ENCODE results near the gene MBOAT7.
"Not testable (repeated sequence)": the region's sequence is repeated elsewhere in the genome, so short reads cannot be mapped to it uniquely, and the experiment has no call there.

The MBOAT7 gene

DNA sequence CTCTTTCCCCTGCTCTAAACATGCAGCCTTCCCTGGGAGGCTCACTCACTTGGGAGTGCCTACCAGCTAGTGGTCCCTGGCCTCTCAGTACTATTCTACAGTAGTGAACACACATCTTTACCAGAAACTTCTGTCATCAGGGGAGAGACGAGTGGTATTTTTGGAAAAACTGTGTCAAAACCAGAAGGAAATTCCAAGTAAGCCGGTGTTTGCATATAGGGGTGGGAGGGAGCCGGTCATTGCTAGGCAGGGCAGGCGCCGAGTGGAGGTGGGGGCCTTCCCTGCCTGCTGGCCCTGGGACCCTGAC, 18.2 kb upstream of the MBOAT7 start:
- Histone ChIP-seq H3K9me3 (replicated peaks; ENCODE audit: low read length) (no peaks in the 10 kb centered on the region), H3K36me3 (ENCODE audit: insufficient read depth, low read length) (peaks cover 68% of the 10 kb centered on the region), H3K4me3 (ENCODE audit: low read length) (no peak overlapping the region), H3K27me3 (ENCODE audit: control insufficient read depth, insufficient read depth, low read length) (no peaks in the 10 kb centered on the region), H3K4me1 (ENCODE audit: control insufficient read depth, insufficient read depth, low read length) (peaks cover 52% of the 10 kb centered on the region), H3K4me2 (ENCODE audit: low read length) (no peak overlapping the region), H3K9ac (ENCODE audit: low read depth, low read length) (no peak overlapping the region)

DNA sequence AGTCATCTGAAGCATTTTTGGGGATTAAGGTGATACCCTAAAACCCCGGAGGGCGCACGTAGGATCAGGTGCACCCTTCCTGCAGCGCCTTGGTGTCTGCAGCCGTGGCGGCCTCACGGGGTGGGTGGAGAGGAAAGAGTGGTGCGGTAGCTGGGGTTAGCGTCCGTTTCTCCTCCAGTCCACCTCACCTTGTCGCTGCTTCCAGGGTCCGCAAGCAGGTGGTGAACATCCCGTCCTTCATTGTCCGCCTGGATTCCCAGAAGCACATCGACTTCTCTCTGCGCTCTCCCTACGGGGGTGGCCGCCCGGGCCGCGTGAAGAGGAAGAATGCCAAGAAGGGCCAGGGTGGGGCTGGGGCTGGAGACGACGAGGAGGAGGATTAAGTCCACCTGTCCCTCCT, 17.8 kb upstream of the MBOAT7 start:
- Histone ChIP-seq H3K4me1 (ENCODE audit: control insufficient read depth, insufficient read depth, low read length) (peaks cover 56% of the 10 kb centered on the region), H3K36me3 (ENCODE audit: insufficient read depth, low read length) (peaks cover 72% of the 10 kb centered on the region)
- not testable (repeated sequence) for H3K4me2 ChIP-seq (ENCODE audit: low read length); H3K9me3 ChIP-seq (replicated peaks; ENCODE audit: low read length); H3K27me3 ChIP-seq (ENCODE audit: control insufficient read depth, insufficient read depth, low read length); H3K4me3 ChIP-seq (ENCODE audit: low read length); H3K9ac ChIP-seq (ENCODE audit: low read depth, low read length)

DNA sequence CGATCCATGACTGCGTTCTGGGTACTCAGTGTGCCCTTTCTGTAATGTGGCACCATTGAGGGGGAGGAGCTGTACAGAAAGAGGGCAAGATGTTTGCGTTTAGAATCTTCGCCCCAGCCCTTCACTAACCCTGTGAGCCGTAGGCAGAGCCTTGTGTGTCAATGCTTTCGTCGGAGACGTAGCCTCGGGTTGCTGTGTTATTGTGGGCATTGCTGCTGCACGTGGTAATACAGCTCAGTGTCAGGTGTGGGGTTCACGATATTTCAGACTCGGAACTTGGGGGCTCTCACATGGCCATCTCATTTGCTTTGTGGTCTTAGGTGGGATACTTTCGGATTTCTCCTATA, 17.4 kb upstream of the MBOAT7 start:
- Histone ChIP-seq H3K9me3 (replicated peaks; ENCODE audit: low read length) (no peaks in the 10 kb centered on the region), H3K4me3 (ENCODE audit: low read length) (no peak overlapping the region), H3K36me3 (ENCODE audit: insufficient read depth, low read length) (peaks cover 76% of the 10 kb centered on the region), H3K4me2 (ENCODE audit: low read length) (peak overlapping the region; percentile 16), H3K4me1 (ENCODE audit: control insufficient read depth, insufficient read depth, low read length) (peaks cover 59% of the 10 kb centered on the region), H3K9ac (ENCODE audit: low read depth, low read length) (no peak overlapping the region), H3K27me3 (ENCODE audit: control insufficient read depth, insufficient read depth, low read length) (no peaks in the 10 kb centered on the region)

DNA sequence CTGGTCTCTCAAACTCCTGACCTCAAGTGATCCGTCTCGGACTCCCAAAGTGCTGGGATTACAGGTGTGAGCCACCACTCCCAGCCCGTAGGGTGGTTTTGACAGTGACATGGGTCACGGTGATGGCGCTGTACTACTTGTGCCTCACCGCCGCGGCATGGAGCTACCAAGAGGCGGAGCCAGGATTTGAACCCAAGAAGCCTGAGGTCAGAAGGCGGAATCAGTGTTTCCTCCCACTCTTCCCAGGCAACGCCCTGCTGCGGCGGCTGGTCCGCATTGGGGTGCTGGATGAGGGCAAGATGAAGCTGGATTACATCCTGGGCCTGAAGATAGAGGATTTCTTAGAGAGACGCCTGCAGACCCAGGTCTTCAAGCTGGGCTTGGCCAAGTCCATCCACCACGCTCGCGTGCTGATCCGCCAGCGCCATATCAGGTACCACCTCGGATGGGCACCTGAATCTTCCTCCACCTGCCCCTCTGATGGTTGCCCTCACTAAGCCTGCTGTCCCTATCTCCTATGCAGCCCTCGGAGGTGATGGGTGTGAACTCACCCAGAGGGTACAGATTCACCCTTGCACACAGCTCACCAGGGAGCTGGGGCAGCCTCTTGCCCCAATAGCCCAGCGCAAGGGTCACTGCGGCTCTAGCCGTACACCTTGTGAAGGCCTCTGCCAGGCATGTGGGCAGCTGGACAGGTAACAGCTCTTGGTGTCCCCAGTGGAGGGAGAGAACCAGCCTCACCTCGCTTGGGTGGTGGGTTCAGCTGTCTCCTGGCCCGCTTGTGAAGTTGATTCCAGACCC, 16.9 kb upstream of the MBOAT7 start:
- Histone ChIP-seq H3K27me3 (ENCODE audit: control insufficient read depth, insufficient read depth, low read length) (no peaks in the 10 kb centered on the region), H3K4me2 (ENCODE audit: low read length) (peak overlapping the region; percentile 16), H3K9me3 (replicated peaks; ENCODE audit: low read length) (no peaks in the 10 kb centered on the region), H3K4me3 (ENCODE audit: low read length) (no peak overlapping the region), H3K36me3 (ENCODE audit: insufficient read depth, low read length) (peaks cover 79% of the 10 kb centered on the region), H3K4me1 (ENCODE audit: control insufficient read depth, insufficient read depth, low read length) (peaks cover 59% of the 10 kb centered on the region), H3K9ac (ENCODE audit: low read depth, low read length) (no peak overlapping the region)

DNA sequence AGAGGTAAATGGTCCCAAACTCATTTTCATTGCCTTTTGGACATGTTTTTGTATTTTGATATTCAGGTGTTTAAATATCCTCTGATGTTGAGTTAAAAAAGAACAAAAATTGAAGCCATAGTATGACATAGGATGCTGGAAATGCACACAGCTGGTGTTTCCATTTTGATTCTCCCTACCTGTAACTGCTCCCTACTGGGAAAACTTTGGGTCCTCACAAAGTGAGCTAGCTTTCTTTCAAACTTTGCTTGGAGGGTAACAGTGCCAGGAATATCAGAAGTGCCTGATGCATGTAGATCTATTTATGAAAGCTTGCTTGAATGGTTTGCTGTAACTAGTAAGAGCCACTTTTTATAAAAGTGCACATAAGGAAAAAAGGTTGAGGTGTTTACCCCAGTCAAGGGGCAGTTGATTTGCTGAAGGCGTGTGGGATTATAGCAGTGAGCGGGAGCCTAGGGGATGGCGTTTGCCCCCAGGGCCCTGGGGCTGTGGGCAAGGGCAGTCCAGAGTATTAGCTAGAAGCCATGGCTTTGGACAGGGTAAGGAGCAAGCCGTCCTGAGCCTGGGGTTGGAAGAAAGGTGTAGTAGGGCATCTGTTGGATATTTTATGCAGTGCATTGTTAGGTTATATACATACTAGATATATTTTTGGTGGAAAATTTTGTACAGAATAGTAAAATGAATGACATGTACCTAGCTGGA, 15.5 kb upstream of the MBOAT7 start:
- Histone ChIP-seq H3K9ac (ENCODE audit: low read depth, low read length) (peak overlapping the region; percentile 95), H3K27me3 (ENCODE audit: control insufficient read depth, insufficient read depth, low read length) (no peaks in the 10 kb centered on the region), H3K36me3 (ENCODE audit: insufficient read depth, low read length) (peaks cover 77% of the 10 kb centered on the region), H3K4me1 (ENCODE audit: control insufficient read depth, insufficient read depth, low read length) (peaks cover 55% of the 10 kb centered on the region), H3K4me3 (ENCODE audit: low read length) (peak overlapping the region; percentile 26), H3K4me2 (ENCODE audit: low read length) (peak overlapping the region; percentile 94), H3K9me3 (replicated peaks; ENCODE audit: low read length) (no peaks in the 10 kb centered on the region)

DNA sequence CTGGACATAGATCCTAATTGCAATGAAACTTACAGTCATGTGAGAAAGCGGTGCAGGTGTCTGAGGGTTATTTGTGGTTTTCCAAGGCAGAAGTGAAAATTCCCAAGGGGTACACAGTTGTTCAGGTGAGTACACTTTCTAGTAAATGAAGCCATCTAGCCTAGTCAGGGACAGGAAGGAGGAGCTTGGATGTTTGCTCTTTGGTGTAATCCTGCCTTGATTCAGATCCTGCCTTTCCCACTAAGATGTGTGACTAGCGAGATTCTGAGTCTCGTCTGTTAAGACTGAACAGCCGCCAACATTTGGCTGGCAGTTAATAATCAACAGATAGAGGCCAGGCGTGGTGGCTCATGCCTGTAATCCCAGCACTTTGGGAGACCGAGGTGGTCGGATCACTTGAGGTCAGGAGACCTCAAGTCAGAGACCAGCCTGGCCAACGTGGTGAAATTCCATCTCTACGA, 13.8 kb upstream of the MBOAT7 start:
- no peaks in the 10 kb centered on the region for H3K9me3 ChIP-seq (replicated peaks; ENCODE audit: low read length)
- H3K36me3 ChIP-seq (ENCODE audit: insufficient read depth, low read length) = peaks cover 72% of the 10 kb centered on the region
- H3K9ac ChIP-seq (ENCODE audit: low read depth, low read length) = peak overlapping the region; percentile 95
- peak overlapping the region; percentile 83 for H3K4me3 ChIP-seq (ENCODE audit: low read length)
- H3K4me1 ChIP-seq (ENCODE audit: control insufficient read depth, insufficient read depth, low read length) = peaks cover 38% of the 10 kb centered on the region
- H3K27me3 ChIP-seq (ENCODE audit: control insufficient read depth, insufficient read depth, low read length) = no peaks in the 10 kb centered on the region
- peak overlapping the region; percentile 94 for H3K4me2 ChIP-seq (ENCODE audit: low read length)

DNA sequence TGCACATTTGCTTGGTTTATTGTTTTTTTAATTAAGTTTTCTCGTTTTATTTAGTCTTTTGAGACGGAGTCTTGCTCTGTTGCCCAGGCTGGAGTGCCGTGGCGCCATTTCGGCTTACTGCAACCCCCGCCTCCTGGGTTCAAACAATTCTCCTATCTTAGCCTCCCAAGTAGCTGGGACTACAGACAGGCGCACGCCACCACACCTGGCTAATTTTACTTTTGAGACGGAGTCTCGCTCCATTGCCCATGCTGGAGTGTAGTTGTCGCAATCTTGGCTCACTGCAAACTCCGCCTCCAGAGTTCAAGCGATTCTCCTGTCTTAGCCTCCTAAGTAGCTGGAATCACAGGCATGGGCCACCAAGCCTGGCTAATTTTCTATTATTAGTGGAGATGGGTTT, 12.6 kb upstream of the MBOAT7 start:
- Histone ChIP-seq H3K4me3 (ENCODE audit: low read length) (peak overlapping the region; percentile 83), H3K4me1 (ENCODE audit: control insufficient read depth, insufficient read depth, low read length) (peaks cover 30% of the 10 kb centered on the region), H3K36me3 (ENCODE audit: insufficient read depth, low read length) (peaks cover 62% of the 10 kb centered on the region), H3K27me3 (ENCODE audit: control insufficient read depth, insufficient read depth, low read length) (no peaks in the 10 kb centered on the region), H3K9ac (ENCODE audit: low read depth, low read length) (peak overlapping the region; percentile 95), H3K9me3 (replicated peaks; ENCODE audit: low read length) (no peaks in the 10 kb centered on the region), H3K4me2 (ENCODE audit: low read length) (peak overlapping the region; percentile 94)

DNA sequence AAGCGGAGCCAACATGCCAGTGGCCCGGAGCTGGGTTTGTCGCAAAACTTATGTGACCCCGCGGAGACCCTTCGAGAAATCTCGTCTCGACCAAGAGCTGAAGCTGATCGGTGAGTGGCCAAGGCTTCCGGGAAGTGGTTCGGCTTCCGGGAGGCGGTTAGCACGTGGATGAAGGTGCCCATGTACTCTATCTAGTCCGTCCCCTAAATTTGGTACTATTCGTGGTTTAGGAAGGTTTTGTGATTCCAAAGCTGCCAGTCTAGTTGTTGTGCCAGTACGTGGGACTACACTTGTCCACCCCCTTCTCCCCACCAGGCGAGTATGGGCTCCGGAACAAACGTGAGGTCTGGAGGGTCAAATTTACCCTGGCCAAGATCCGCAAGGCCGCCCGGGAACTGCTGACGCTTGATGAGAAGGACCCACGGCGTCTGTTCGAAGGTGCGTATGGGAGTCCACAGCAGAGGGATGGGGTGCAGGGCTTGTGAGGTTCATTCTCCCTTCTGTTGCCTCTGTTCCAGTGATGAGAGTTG, 11.9 kb upstream of the MBOAT7 start:
- Histone ChIP-seq H3K9ac (ENCODE audit: low read depth, low read length) (peak overlapping the region; percentile 95), H3K4me2 (ENCODE audit: low read length) (peak overlapping the region; percentile 94), H3K4me1 (ENCODE audit: control insufficient read depth, insufficient read depth, low read length) (peaks cover 30% of the 10 kb centered on the region), H3K9me3 (replicated peaks; ENCODE audit: low read length) (no peaks in the 10 kb centered on the region), H3K27me3 (ENCODE audit: control insufficient read depth, insufficient read depth, low read length) (no peaks in the 10 kb centered on the region), H3K36me3 (ENCODE audit: insufficient read depth, low read length) (peaks cover 55% of the 10 kb centered on the region), H3K4me3 (ENCODE audit: low read length) (peak overlapping the region; percentile 83)

DNA sequence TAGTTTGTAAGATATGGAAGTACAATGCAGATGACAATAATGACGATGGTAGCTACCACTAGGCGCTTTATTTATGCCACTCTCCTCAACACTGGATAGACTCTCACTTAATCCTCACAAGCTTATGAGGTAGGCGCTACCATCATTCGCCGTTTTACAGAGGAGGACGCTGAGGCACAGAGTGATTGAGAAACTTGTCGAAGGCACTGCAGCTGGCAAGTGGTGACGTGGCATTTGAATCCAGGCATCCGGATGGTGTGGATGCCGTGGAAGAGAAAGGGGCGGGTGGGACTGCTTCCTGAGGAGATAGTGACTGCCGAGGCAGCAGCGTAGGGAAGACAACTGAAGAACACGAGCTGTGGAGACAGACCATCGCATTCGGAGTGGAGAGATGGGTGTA, 10.0 kb upstream of the MBOAT7 start:
- Histone ChIP-seq H3K9me3 (replicated peaks; ENCODE audit: low read length) (no peaks in the 10 kb centered on the region), H3K4me2 (ENCODE audit: low read length) (no peak overlapping the region), H3K36me3 (ENCODE audit: insufficient read depth, low read length) (peaks cover 37% of the 10 kb centered on the region), H3K4me3 (ENCODE audit: low read length) (no peak overlapping the region), H3K4me1 (ENCODE audit: control insufficient read depth, insufficient read depth, low read length) (peaks cover 23% of the 10 kb centered on the region), H3K27me3 (ENCODE audit: control insufficient read depth, insufficient read depth, low read length) (no peaks in the 10 kb centered on the region), H3K9ac (ENCODE audit: low read depth, low read length) (no peak overlapping the region)

DNA sequence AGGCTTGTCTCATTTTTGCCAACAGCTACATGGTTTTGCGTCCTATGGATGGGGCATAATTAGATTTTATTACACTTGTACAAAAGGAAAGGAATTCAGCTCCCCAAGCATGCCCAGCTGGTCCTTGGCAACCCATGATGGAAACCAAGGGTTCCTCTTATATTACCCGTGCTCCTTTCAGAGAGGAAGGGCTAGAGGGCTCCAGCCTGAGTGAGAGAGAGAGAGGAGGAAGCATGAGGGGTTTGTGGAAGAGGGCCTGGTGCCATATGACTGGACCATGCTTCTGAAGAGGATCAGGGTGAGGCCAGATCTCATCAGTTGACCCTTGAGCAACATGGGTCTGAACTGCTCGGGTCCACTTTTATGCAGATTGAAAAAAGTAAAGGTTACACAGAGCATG, 7.7 kb upstream of the MBOAT7 start:
- Histone ChIP-seq H3K4me2 (ENCODE audit: low read length) (no peak overlapping the region), H3K27me3 (ENCODE audit: control insufficient read depth, insufficient read depth, low read length) (no peaks in the 10 kb centered on the region), H3K9me3 (replicated peaks; ENCODE audit: low read length) (no peaks in the 10 kb centered on the region), H3K4me1 (ENCODE audit: control insufficient read depth, insufficient read depth, low read length) (peaks cover 8% of the 10 kb centered on the region), H3K36me3 (ENCODE audit: insufficient read depth, low read length) (peaks cover 28% of the 10 kb centered on the region), H3K4me3 (ENCODE audit: low read length) (no peak overlapping the region), H3K9ac (ENCODE audit: low read depth, low read length) (no peak overlapping the region)

DNA sequence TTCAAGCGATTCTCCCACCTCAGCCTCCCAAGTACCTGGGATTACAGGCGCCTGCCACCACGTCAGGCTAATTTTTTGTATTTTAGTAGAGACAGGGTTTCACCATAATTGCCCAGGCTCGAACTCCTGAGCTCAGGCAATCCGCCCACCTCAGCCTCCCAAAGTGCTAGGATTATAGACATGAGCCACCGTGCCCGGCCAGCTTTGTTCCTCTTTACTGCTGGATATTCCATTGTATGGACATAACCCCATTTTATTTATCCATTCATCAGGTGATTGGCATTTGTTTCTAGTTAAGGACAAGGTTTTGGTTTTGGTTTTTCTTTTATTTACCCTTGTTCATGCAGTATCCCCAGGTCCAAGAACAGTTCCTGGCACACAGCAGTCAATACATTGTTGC, 7.2 kb upstream of the MBOAT7 start:
- Histone ChIP-seq H3K9ac (ENCODE audit: low read depth, low read length) (no peak overlapping the region), H3K4me3 (ENCODE audit: low read length) (no peak overlapping the region), H3K9me3 (replicated peaks; ENCODE audit: low read length) (no peaks in the 10 kb centered on the region), H3K36me3 (ENCODE audit: insufficient read depth, low read length) (peaks cover 23% of the 10 kb centered on the region), H3K4me1 (ENCODE audit: control insufficient read depth, insufficient read depth, low read length) (peaks cover 11% of the 10 kb centered on the region), H3K27me3 (ENCODE audit: control insufficient read depth, insufficient read depth, low read length) (no peaks in the 10 kb centered on the region), H3K4me2 (ENCODE audit: low read length) (no peak overlapping the region)

DNA sequence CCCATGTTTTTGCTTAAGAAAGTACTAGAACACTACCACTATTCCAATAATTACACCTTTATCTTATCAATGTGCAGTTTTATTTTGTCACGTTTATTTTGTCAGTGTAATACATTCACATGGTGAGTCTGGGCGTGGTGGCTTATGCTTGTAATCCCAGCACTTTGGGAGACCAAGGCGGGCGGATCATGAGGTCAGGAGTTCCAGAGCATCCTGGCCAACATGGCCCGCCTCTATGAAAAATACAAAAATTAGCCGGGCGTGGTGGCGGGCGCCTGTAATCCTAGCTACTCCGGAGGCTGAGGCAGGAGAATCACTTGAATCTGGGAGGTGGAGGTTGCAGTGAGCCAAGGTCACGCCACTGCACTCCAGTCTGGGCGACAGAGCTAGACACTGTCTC, 5.1 kb upstream of the MBOAT7 start:
- H3K36me3 ChIP-seq (ENCODE audit: insufficient read depth, low read length) = peaks cover 17% of the 10 kb centered on the region
- peaks cover 11% of the 10 kb centered on the region for H3K4me1 ChIP-seq (ENCODE audit: control insufficient read depth, insufficient read depth, low read length)
- H3K27me3 ChIP-seq (ENCODE audit: control insufficient read depth, insufficient read depth, low read length); H3K4me3 ChIP-seq (ENCODE audit: low read length); H3K4me2 ChIP-seq (ENCODE audit: low read length); H3K9ac ChIP-seq (ENCODE audit: low read depth, low read length); H3K9me3 ChIP-seq (replicated peaks; ENCODE audit: low read length): not testable (repeated sequence)

Measured in skeletal muscle satellite cell (primary cell).